GM18861 (cell line): Measurements from ENCODE around the gene ZFX.
"Not testable (repeated sequence)": the region's sequence is repeated elsewhere in the genome, so short reads cannot be mapped to it uniquely, and the experiment has no call there.

Source experiments
- ATAC-seq: cut with Tn5 transposase; IDR thresholded peaks from one replicate; pipeline ENCODE4 v1.9.1; 2021; ENCODE audit not compliant: unreplicated experiment

The ZFX gene

GRCh38 chrX:24149351-24150050 lies at the start of gene ZFX:
TSS of gene ZFX (plus strand) at chrX:24149729. CDS start at chrX:24172743, 23,014 bp downstream.
- peak; percentile 28 for ATAC-seq

GRCh38 chrX:24100713-24101112 lies 48.8 kb upstream of the ZFX start:
- ATAC-seq: no peak

- no peak for ATAC-seq
Observed at GRCh38 chrX:24110069-24110468, 39.5 kb upstream of the ZFX start.

- no peak for ATAC-seq
Observed at GRCh38 chrX:24113181-24113580, 36.3 kb upstream of the ZFX start.

GRCh38 chrX:24117258-24117657 lies 32.3 kb upstream of the ZFX start:
- no peak for ATAC-seq

GRCh38 chrX:24124244-24124799 lies 25.2 kb upstream of the ZFX start:
- ATAC-seq: no peak

GRCh38 chrX:24125028-24125612 lies 24.4 kb upstream of the ZFX start:
- ATAC-seq: no peak

- no peak for ATAC-seq
Observed at GRCh38 chrX:24131476-24131875, 18.1 kb upstream of the ZFX start.

GRCh38 chrX:24133312-24133711 lies 16.2 kb upstream of the ZFX start:
- ATAC-seq: no peak

GRCh38 chrX:24135768-24136167 lies 13.8 kb upstream of the ZFX start:
- not testable (repeated sequence) for ATAC-seq

GRCh38 chrX:24137192-24137591 lies 12.3 kb upstream of the ZFX start:
- no peak for ATAC-seq

GRCh38 chrX:24143982-24144381 lies 5.5 kb upstream of the ZFX start:
- ATAC-seq: not testable (repeated sequence)

- ATAC-seq: no peak
Observed at GRCh38 chrX:24144528-24144927, 5.0 kb upstream of the ZFX start.

GRCh38 chrX:24145303-24146186 lies 4.0 kb upstream of the ZFX start:
- no peak for ATAC-seq

GRCh38 chrX:24146283-24146949 lies 3.1 kb upstream of the ZFX start:
- no peak for ATAC-seq

- no peak for ATAC-seq
Observed at GRCh38 chrX:24147165-24147564, 2.4 kb upstream of the ZFX start.

- no peak for ATAC-seq
Observed at GRCh38 chrX:24148121-24148520, 1.4 kb upstream of the ZFX start.

GRCh38 chrX:24148535-24149350 lies 786 bp upstream of the ZFX start:
- no peak for ATAC-seq

GRCh38 chrX:24150051-24150790 lies 692 bp downstream of the ZFX start:
- ATAC-seq: peak; percentile 73
